T-helper 2 cell (primary cell): Measurements from ENCODE around the gene BTBD7.
"Not testable (repeated sequence)": the region's sequence is repeated elsewhere in the genome, so short reads cannot be mapped to it uniquely, and the experiment has no call there.

Experiments used
- DNase-seq, 5 experiments: peaks; one replicate each; pipeline versions ENCODE4 v3.0.0 to v3.0.0-alpha.2; 2012 to 2022
- total RNA-seq, 2 donors: gene quantifications; one replicate each; lab custom pipeline; 2026; lab: John Stamatoyannopoulos, UW

The BTBD7 gene
- total RNA-seq: 25.9 to 26.9 reads per million in 2 donors

GRCh38 chr14:93332853-93333630 lies at the start of gene BTBD7:
Gene BTBD7 (minus strand): TSS chr14:93333036. CDS start chr14:93296051, 36,985 bp downstream.
- peak; percentile 90 to 96 (median 92) for DNase-seq

- no peak for DNase-seq
Measured at GRCh38 chr14:93381644-93382043, 48.8 kb upstream of the BTBD7 start.

GRCh38 chr14:93379831-93380230 lies 47.0 kb upstream of the BTBD7 start:
- DNase-seq: no peak

- DNase-seq: no peak
Measured at GRCh38 chr14:93375673-93376156, 42.9 kb upstream of the BTBD7 start.

- DNase-seq: no peak
Measured at GRCh38 chr14:93369713-93370266, 37.0 kb upstream of the BTBD7 start.

- no peak for DNase-seq
Measured at GRCh38 chr14:93368996-93369712, 36.3 kb upstream of the BTBD7 start.

- DNase-seq: not testable (repeated sequence)
Measured at GRCh38 chr14:93354873-93355272, 22.0 kb upstream of the BTBD7 start.

- DNase-seq: no peak
Measured at GRCh38 chr14:93348292-93348691, 15.5 kb upstream of the BTBD7 start.

- no peak for DNase-seq
Measured at GRCh38 chr14:93347850-93348249, 15.0 kb upstream of the BTBD7 start.

- no peak for DNase-seq
Measured at GRCh38 chr14:93346926-93347721, 14.3 kb upstream of the BTBD7 start, which contains the start of gene COX8C. Gene COX8C (plus strand): TSS chr14:93347182. CDS start chr14:93347269, 87 bp downstream.

- DNase-seq: no peak
Measured at GRCh38 chr14:93343797-93344196, 11.0 kb upstream of the BTBD7 start.

- DNase-seq: no peak
Measured at GRCh38 chr14:93343266-93343665, 10.4 kb upstream of the BTBD7 start.

- DNase-seq: no peak
Measured at GRCh38 chr14:93337884-93338283, 5.0 kb upstream of the BTBD7 start.

GRCh38 chr14:93337143-93337753 lies 4.4 kb upstream of the BTBD7 start:
- DNase-seq: no peak

- no peak for DNase-seq
Measured at GRCh38 chr14:93333631-93334103, 831 bp upstream of the BTBD7 start.

GRCh38 chr14:93332397-93332852 lies 411 bp downstream of the BTBD7 start:
- DNase-seq: peak in 3 of 5 experiments; percentile 12 to 35 (median 17)

- DNase-seq: no peak
Measured at GRCh38 chr14:93331728-93332396, 974 bp downstream of the BTBD7 start.

GRCh38 chr14:93331002-93331727 lies 1.7 kb downstream of the BTBD7 start:
- DNase-seq: peak in 1 of 5 experiments; percentile 13

GRCh38 chr14:93330609-93331000 lies 2.2 kb downstream of the BTBD7 start:
- DNase-seq: no peak

- no peak for DNase-seq
Measured at GRCh38 chr14:93329965-93330608, 2.7 kb downstream of the BTBD7 start.
